Activated naive CD4-positive, alpha-beta T cell treated with anti-CD3 and anti-CD28 coated beads, Interleukin-2, amount 50 U/mL, for 16 hours (primary cell): ENCODE data around the gene TRIM33.
"Not testable (repeated sequence)": the region's sequence is repeated elsewhere in the genome, so short reads cannot be mapped to it uniquely, and the experiment has no call there.

Source experiments
- DNase-seq: peaks from one replicate; pipeline ENCODE4 v3.0.0-alpha.2; 2020

TRIM33 gene

GRCh38 chr1:114390361-114390760 is 120.6 kb downstream of the TRIM33 start:
- no peak for DNase-seq

GRCh38 chr1:114388432-114389003 is 122.5 kb downstream of the TRIM33 start:
- no peak for DNase-seq

DNA sequence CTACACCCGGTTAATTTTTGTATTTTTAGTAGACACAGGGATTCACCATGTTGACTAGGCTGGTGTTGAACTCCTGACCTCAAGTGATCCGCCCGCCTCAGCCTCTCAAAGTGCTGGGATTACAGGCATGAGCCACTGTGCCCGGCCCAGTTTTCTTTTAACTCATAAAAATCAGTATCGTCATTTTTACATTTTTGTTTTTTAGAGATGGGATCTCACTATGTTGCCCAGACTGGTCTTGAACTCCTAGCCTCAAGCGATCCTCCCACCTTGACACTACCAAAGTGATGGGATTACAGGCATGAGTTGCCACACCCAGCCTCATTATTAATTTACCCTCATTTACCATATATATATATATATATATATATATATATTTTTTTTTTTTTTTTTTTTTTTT is 123.4 kb downstream of the TRIM33 start:
- not testable (repeated sequence) for DNase-seq

- no peak for DNase-seq
Observed at GRCh38 chr1:114387010-114387360, 124.0 kb downstream of the TRIM33 start.

DNA sequence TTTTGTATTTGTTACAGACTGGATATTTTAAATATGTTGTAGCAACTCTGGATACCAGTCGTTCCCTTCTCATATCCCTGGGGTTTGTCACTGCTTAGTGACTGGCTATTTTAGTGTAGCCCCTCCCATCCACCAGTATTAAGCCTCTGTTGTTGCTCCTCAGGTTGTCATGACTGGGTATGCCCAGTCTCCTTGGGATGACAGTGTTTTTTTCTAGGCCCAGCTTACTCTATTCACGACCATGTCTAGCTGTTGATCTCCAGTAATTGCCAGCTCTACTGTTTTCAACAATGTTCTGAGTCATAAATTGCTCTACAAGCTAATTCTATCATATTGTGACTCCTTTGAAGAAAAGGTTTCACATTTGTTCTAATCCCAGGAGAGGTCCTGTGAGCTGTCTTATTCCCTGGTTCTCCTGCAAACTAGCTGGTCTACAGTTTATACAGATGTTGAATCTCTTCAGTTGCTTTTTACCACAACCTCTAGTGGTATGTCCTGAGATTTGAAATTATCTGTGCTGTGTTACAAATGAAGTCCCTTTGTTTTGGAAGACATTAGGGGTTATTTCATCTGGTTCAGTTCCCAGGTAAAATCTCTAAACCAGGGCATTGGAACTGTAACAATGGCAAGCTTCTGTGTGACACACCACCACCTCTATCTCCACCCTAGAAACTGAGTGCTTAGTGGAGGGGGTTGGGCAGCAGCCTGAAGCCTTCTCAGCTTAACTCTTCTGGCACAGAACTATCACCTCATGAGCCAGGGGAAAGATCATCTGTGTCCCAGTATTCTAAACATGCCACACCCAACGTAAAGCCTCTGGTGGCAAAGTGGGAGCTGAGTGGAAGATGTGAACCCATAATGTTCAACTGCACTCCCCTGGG is 124.6 kb downstream of the TRIM33 start:
- no peak for DNase-seq

GRCh38 chr1:114384922-114385321 is 126.1 kb downstream of the TRIM33 start:
- no peak for DNase-seq

- no peak for DNase-seq
Observed at GRCh38 chr1:114379987-114380386, 131.0 kb downstream of the TRIM33 start.

DNA sequence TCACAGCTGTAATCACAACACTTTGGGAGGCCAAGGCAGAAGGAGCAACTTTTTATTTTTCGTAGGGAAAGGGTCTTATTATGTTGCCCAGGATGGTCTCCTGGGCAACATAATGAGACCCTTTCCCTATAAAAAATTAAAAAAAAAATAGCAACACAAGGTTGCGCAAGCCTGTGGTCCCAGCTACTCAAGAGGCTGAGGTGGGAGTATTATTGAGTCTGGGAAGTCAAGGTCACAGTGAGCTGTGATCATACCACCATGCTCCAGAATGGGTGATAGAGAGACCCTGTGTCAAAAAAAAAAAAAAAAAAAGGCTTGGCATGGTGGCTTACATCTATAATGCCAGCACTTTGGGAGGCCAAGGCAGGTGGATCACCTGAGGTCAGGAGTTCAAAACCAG is 131.6 kb downstream of the TRIM33 start:
- DNase-seq = no peak

DNA sequence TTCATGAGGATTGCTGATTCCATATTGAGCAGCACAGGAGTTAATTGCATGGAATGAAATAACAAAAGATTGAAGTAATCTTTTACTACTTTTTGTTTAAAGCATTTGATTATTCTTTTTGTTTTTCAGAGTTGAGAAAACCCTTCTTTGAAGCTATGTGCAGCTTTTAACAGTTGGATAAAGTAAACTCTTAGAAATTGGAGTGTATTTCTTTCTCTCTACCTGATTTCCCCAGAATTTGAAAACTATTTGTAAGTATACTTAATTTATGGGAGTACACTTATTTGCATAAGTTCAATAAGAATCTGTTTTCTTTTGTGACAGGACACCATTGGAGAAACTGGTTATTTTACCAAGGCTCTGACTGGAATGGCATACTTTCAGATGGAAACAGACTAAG is 133.6 kb downstream of the TRIM33 start:
- no peak for DNase-seq

DNA sequence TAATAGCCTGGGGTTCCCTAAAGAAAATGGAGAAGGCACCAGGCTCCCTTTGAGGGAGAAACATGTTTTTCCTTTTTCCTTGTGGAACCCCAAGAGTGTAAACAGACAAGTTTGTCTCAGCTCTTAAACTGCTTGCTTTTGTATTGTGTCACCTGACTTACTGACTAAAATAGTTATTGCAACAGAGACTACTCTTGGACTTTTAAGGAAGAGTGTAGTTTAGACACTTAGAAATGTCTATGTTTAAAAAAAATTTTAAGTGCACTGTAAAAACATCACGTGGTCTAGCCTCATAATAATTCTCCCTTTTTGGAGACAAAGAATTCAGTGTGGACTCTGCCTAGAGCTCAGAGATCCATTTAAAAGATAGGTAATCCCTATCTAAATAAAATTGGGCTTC is 141.1 kb downstream of the TRIM33 start:
- DNase-seq = no peak

DNA sequence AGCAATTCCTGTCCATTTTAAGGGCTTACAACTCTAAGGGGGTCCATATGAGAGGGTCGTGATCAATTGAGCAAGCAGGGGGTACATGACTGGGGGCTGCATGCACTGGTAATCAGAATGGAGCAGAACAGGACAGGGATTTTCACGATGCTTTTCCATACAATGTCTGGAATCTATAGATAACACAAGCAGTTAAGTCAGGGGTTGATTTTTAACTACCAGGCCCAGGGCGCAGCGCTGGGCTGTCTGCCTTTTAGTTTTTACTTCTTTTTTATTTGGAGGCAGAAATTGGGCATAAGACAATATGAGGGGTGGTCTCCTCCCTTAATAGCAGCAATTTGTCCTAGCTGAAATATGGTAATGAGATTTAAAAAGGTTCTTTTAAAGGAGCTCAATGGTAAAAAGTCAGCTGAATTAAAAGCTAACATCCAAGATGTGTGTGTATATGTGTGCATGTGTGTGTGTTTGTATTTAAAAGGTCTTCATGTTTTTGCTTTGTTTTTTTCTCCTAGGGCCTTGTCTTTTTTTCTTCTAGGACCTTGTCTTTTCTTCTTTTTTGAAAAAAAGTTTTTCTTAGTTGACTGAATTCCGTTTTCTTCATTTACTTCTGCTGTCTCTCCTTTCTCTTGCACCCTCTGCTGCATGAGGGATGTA is 141.6 kb downstream of the TRIM33 start:
- DNase-seq = not testable (repeated sequence)

DNA sequence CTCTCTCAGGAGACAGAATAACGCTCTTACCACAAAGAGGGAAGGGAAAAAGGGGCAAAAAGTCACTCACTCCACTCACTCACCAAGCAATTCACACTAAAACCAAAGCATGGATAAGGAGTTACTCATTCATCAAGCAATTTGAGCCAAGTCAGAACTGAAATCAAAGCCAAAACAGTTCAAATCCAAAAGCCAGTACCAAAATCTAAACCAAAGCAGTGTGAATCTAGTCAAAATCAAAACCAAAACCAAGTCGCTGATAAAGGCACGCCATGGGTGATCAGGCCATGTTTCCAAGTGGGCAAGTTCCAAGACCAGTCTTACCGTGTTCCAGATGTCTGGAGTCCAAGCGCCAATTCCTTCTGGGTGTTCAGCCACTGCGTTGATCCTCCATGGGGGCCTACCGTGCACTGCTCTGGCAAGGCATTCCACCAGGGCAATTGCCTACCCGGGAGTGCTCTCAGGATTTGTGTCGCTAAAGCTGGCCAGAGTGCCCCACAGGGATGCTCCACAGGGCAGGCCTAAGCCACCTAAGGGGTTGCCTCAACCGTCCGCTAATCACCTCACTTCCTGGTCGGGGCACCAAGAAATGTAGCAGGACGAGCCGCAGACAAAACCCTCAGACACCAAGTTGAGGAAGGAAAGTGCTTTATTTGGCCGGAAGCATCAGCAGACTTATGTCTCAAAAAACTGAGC is 142.3 kb downstream of the TRIM33 start:
- DNase-seq = no peak

DNA sequence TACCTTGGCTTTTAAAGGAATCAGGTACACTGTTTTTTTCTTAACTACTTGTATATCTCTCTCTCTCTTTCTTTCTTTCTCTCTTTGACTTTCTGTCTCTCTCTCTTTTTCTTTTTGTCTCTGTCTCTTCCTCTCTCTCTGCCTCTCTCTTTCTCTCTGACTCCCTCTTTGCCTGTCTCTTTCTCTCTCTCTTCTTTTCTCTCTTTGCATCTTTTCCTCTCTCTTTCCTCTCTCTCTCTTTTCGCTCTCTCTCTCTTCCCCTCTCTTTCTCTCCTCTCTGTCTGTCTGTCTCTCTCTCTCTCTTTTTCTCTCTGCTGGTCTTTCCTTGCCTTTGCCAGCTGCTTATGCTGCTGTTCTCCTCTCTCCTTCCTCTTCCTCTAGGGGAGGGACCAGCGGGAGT is 143.2 kb downstream of the TRIM33 start:
- DNase-seq = no peak

DNA sequence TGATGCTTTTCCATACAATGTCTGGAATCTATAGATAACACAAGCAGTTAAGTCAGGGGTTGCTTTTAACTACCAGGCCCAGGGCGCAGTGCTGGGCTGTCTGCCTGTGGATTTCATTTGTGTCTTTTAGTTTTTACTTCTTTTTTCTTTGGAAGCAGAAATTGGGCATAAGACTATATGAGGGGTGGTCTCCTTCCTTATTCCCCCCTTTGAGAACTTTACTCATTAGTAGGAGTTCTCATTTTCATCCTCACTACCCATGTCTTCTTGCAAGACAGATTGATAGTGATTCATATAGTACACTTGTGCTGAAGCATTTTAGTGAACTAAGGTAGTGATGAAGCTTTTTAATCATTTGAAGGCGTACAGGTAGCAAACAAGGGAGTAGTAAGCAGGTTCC is 147.8 kb downstream of the TRIM33 start:
- not testable (repeated sequence) for DNase-seq

DNA sequence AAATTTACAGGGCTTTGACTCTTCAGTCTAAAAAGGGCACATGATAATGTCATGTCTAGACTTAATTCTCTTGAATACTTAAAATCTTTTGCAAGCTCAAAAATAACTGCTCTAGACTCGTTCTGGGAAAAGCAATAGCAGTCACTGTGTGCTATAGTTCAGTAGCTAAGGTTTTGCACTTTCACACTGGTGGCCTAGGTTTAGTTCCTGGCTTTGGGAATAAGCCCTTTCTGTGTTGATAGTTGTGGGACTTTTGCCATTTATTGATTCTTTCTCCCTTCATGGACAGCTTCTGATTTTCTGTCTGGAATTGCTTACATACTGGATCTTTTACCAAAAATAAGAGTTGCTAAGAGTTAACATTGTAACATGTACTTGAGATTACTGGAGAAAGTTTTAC is 151.2 kb downstream of the TRIM33 start:
- no peak for DNase-seq

- DNase-seq = no peak
Observed at GRCh38 chr1:114355240-114355639, 155.8 kb downstream of the TRIM33 start.

DNA sequence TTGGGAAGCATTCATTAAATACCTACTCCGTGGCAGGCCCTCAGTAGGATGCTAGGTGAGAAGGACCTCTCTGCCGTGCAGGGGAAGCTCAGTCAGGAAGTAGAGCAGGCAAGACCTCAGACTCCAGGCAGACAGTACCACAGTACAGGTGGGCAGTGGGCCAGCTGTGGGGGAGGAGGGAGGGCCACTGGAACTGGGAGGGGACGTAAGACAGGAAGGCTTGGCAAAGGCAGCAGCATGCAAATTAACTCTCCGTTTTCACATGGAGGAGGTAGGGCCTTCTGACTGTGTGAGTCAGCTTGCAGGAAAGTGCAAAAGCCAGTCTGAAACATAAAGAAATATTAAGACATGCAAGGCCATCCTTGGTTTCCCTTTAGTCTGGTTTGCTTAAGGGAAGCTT is 157.7 kb downstream of the TRIM33 start:
- no peak for DNase-seq

GRCh38 chr1:114352797-114353196 is 158.2 kb downstream of the TRIM33 start:
- DNase-seq = no peak

DNA sequence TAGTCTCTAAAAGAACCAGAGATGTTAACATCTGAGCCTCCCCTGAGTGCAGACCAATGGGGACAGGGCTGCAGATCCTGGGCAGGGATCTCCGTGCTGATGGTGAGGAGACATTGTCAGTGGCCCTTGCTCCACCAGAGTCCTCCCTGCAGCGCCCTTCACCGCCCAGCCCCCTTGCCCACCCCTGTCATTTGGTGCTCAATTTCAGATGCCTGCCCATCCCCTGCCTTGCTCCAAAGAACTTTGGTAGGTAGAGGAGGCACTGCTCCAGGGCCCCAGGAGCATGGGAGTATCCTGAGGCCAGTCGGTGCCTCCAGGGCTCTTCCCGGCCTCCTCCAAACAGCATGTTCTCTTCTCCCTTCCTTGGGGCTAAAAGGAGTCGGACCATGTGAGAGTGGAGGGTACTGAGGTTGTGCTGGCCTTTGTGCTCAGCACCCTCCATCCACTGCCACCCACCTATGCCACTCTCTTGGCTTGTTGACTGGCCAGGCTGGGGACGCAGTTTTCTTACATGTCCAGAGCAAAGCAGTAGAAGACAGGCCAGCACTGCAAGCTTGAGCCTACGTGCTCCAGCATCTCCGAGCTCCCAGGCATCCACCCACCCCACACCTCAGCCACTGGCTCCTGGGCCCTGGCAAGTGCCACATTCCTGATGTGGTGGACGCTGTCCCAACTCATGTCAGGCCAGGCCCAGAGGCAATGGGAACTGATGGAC is 160.1 kb downstream of the TRIM33 start:
- no peak for DNase-seq

GRCh38 chr1:114349891-114350605 is 161.0 kb downstream of the TRIM33 start:
- DNase-seq = no peak

DNA sequence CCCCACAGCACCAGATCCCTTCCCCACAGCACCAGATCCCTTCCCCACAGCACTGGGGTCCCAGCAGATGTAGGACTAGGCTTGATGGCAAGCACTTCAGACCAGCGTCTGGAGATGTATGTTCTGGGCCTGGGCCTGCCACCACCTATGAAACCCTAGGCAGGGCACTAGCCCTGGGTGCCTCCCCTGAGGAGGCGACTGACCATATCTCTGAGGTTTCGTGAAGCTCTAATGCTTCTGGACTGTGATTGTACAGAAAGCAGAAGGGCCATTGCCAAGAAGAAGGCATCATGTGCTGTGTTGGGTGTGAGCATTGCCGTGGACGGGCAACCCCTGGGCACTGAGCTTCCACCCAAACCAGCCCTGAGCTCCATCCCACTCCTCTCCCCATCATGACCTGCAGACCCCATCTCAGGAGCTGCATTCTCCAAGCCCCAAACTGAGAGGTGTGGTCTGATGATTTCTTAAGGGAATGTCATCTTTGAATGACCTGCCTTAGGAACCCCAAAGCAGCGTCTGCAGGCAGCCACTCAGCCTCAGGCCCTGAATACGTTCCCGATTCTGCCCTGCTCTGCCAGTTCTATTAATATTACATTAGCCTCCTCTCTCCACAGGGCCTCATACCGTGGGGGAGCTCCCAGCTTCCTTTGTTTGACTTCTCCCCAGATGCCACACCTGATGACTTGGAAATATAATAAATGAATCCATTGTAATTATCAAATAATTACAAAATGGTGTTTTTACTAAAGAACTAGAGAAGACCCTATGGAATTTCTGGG is 163.4 kb downstream of the TRIM33 start:
- no peak for DNase-seq
